A549 (cell line): ENCODE measurements around the gene HSD17B4.

Experiments
- POLR2A ChIP-seq: IDR thresholded peaks from 2 replicates; pipeline ENCODE4 v1.6.1; 2012; ENCODE audit warnings: mild to moderate bottlenecking, low read length
- TF ChIP-seq, protein P1 (sequence below): IDR thresholded peaks from 2 replicates; pipeline ENCODE4 v1.6.1; 2012

DNA sequence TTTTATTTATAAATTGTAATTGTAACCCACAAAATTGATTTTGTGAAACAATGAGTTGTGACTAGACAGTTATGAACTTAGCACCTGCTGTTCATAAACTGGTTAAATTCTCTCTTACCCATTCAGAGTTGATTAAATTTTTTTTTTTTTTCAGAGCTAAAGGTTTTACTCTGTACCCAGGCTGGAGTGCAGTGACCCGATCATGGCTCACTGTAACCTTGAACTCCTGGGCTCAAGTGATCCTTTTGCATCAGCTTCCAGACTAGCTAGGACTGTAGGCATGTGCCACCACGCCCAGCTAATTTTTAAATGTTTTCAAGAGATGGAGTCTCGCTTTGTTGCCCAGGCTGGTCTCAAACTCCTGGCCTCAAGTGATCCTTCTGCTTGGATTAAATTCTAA lies 1.9 kb downstream of the HSD17B4 start:
- no peak for TF ChIP-seq POLR2A
- TF ChIP-seq, protein P1, sequence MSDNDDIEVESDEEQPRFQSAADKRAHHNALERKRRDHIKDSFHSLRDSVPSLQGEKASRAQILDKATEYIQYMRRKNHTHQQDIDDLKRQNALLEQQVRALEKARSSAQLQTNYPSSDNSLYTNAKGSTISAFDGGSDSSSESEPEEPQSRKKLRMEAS: no peak
